ENCODE results near the gene PARP16. TPM values are rescaled to one million over a fixed set of nuclear protein-coding genes. Genes with fewer than 3 reads are reported as not detected.

The PARP16 gene
- total and polyA plus RNA-seq, 2 experiments from 2014 or later, result 3.6 to 4.1 TPM

DNA sequence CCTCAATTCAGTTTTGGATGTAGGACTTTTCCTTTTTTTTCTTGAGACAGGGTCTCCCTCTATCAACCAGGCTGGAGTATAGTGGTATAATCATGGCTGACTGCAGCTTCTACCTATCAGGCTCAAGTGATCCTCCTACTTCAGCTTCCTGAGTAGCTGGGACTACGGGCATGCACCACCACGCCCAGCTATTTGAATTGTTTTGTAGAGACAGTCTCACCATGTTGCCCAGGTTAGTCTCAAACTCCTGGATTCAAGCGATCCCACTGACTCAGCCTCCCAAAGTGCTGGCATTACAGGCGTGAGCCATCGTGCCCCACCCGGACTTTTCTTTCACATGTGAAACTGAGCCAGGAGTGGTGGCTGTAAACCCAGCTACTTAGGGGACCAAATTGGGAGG is 21.3 kb upstream of the PARP16 start (continued):
- TF ChIP-seq, protein P1, sequence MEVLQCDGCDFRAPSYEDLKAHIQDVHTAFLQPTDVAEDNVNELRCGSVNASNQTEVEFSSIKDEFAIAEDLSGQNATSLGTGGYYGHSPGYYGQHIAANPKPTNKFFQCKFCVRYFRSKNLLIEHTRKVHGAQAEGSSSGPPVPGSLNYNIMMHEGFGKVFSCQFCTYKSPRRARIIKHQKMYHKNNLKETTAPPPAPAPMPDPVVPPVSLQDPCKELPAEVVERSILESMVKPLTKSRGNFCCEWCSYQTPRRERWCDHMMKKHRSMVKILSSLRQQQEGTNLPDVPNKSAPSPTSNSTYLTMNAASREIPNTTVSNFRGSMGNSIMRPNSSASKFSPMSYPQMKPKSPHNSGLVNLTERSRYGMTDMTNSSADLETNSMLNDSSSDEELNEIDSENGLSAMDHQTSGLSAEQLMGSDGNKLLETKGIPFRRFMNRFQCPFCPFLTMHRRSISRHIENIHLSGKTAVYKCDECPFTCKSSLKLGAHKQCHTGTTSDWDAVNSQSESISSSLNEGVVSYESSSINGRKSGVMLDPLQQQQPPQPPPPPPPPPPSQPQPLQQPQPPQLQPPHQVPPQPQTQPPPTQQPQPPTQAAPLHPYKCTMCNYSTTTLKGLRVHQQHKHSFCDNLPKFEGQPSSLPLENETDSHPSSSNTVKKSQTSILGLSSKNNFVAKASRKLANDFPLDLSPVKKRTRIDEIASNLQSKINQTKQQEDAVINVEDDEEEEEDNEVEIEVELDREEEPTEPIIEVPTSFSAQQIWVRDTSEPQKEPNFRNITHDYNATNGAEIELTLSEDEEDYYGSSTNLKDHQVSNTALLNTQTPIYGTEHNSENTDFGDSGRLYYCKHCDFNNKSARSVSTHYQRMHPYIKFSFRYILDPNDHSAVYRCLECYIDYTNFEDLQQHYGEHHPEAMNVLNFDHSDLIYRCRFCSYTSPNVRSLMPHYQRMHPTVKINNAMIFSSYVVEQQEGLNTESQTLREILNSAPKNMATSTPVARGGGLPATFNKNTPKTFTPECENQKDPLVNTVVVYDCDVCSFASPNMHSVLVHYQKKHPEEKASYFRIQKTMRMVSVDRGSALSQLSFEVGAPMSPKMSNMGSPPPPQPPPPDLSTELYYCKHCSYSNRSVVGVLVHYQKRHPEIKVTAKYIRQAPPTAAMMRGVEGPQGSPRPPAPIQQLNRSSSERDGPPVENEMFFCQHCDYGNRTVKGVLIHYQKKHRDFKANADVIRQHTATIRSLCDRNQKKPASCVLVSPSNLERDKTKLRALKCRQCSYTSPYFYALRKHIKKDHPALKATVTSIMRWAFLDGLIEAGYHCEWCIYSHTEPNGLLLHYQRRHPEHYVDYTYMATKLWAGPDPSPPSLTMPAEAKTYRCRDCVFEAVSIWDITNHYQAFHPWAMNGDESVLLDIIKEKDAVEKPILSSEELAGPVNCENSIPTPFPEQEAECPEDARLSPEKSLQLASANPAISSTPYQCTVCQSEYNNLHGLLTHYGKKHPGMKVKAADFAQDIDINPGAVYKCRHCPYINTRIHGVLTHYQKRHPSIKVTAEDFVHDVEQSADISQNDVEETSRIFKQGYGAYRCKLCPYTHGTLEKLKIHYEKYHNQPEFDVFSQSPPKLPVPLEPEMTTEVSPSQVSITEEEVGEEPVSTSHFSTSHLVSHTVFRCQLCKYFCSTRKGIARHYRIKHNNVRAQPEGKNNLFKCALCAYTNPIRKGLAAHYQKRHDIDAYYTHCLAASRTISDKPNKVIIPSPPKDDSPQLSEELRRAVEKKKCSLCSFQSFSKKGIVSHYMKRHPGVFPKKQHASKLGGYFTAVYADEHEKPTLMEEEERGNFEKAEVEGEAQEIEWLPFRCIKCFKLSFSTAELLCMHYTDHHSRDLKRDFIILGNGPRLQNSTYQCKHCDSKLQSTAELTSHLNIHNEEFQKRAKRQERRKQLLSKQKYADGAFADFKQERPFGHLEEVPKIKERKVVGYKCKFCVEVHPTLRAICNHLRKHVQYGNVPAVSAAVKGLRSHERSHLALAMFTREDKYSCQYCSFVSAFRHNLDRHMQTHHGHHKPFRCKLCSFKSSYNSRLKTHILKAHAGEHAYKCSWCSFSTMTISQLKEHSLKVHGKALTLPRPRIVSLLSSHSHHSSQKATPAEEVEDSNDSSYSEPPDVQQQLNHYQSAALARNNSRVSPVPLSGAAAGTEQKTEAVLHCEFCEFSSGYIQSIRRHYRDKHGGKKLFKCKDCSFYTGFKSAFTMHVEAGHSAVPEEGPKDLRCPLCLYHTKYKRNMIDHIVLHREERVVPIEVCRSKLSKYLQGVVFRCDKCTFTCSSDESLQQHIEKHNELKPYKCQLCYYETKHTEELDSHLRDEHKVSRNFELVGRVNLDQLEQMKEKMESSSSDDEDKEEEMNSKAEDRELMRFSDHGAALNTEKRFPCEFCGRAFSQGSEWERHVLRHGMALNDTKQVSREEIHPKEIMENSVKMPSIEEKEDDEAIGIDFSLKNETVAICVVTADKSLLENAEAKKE (CRISPR knock-in tag; IDR thresholded peaks at IDR 0.05), result no peak
- TF ChIP-seq EZH2 (IDR thresholded peaks at IDR 0.05; ENCODE audit: low read depth, unreplicated experiment) (no peak), NANOG (IDR thresholded peaks at IDR 0.05; ENCODE audit: borderline replicate concordance) (no peak), STAT1 (IDR thresholded peaks at IDR 0.05; ENCODE audit: unreplicated experiment) (no peak), CREB1 (CRISPR knock-in tag; IDR thresholded peaks at IDR 0.05; ENCODE audit: low read depth) (no peak), ZNF331 (CRISPR knock-in tag; IDR thresholded peaks at IDR 0.05; ENCODE audit: low read depth) (no peak), POLR2AphosphoS5 (IDR thresholded peaks at IDR 0.05; ENCODE audit: low read depth) (no peak)
- TF ChIP-seq, protein P2, sequence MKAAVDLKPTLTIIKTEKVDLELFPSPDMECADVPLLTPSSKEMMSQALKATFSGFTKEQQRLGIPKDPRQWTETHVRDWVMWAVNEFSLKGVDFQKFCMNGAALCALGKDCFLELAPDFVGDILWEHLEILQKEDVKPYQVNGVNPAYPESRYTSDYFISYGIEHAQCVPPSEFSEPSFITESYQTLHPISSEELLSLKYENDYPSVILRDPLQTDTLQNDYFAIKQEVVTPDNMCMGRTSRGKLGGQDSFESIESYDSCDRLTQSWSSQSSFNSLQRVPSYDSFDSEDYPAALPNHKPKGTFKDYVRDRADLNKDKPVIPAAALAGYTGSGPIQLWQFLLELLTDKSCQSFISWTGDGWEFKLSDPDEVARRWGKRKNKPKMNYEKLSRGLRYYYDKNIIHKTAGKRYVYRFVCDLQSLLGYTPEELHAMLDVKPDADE (IDR thresholded peaks at IDR 0.05), result no peak

DNA sequence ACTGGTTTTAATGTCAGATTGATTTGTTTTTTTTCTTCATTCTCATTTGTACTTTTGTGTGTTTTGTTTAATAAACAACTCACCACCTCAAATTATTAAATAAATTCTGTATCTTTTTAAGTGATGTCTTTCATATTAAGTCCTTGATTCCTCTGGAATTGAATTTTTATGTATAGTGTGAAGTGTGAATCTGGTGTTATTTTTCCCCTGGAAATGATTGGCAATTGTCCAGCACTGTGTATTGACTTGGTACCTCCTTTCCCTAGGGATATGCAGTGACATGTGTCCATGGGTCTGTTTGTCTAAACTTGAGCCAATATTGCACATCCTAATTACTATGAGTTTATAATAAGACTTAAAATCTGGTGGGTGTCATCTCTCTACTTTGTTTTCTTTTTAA is 19.9 kb upstream of the PARP16 start:
- Histone ChIP-seq H3K4me3 (no peak overlapping the region), H3K27me3 (ENCODE audit: insufficient read depth) (no peaks in the 10 kb centered on the region), H2AFZ (no peak overlapping the region), H3K36me3 (ENCODE audit: insufficient read depth) (no peaks in the 10 kb centered on the region), H3K79me2 (replicated peaks; ENCODE audit: insufficient read depth) (no peaks in the 10 kb centered on the region), H3K4me2 (no peak overlapping the region), H4K20me1 (replicated peaks; ENCODE audit: insufficient read depth) (no peaks in the 10 kb centered on the region), H3K27ac (ENCODE audit: low read depth) (no peak overlapping the region), H3K9me2 (ENCODE audit: insufficient read depth) (no peaks in the 10 kb centered on the region), H3K4me1 (ENCODE audit: insufficient read depth) (0 out of 2 replicates have a peak, but pooled peaks cover 5% of the 10 kb centered on the region), H3F3A (replicated peaks; ENCODE audit: low read depth) (no peaks in the 10 kb centered on the region; the same call in 1 of the 2 replicates)
- DNase-seq (ENCODE audit: low spot score), result no peak
- Mint-ChIP-seq H3K27ac (no peak overlapping the region), H3K4me1 (peaks cover 13% of the 10 kb centered on the region), H3K9me3 (peaks cover 5% of the 10 kb centered on the region; the same call in 1 of the 3 replicates), H3K4me3 (no peak overlapping the region), H3K36me3 (ENCODE audit: low read depth) (no peaks in the 10 kb centered on the region), H3K27me3 (ENCODE audit: insufficient read depth, low read depth, poor library complexity) (peaks cover 32% of the 10 kb centered on the region)
- ATAC-seq, result no peak
- TF ChIP-seq EZH2phosphoT487 (IDR thresholded peaks at IDR 0.05; ENCODE audit: unreplicated experiment) (no peak), EZH2 (IDR thresholded peaks at IDR 0.05; ENCODE audit: low read depth, unreplicated experiment) (no peak), NANOG (IDR thresholded peaks at IDR 0.05; ENCODE audit: borderline replicate concordance) (no peak), CREB1 (CRISPR knock-in tag; IDR thresholded peaks at IDR 0.05; ENCODE audit: low read depth) (no peak), ZNF114 (CRISPR knock-in tag; IDR thresholded peaks at IDR 0.05) (no peak), JUNB (IDR thresholded peaks at IDR 0.05; ENCODE audit: unreplicated experiment) (no peak)
- TF ChIP-seq, protein P2 (IDR thresholded peaks at IDR 0.05), result no peak
